T-helper 1 cell treated with Interleukin-12 subunit alpha and Interleukin-12 subunit beta and Interleukin-4 antibody, amounts not matched to agents 30 μg/mL and 1 μg/mL, for 36 hours (primary cell): ENCODE measurements around the gene TMEM150A.
"Not testable (repeated sequence)": the region's sequence is repeated elsewhere in the genome, so short reads cannot be mapped to it uniquely, and the experiment has no call there.

ENCODE experiments used
- H3K27ac Mint-ChIP-seq: one replicate; pipeline ENCODE4 v1.8.0; 2021; ENCODE audit warnings: mild to moderate bottlenecking, mixed read lengths
- H3K27me3 Mint-ChIP-seq: one replicate; pipeline ENCODE4 v1.8.0; 2021; ENCODE audit warnings: low read depth, mixed read lengths
- H3K36me3 Mint-ChIP-seq: one replicate; pipeline ENCODE4 v1.8.0; 2021; ENCODE audit warnings: low read depth, mixed read lengths
- H3K4me1 Mint-ChIP-seq: one replicate; pipeline ENCODE4 v1.8.0; 2021; ENCODE audit warnings: low read depth, mixed read lengths
- H3K4me3 Mint-ChIP-seq: one replicate; pipeline ENCODE4 v1.8.0; 2021; ENCODE audit warnings: mild to moderate bottlenecking, moderate library complexity, mixed read lengths
- H3K9me3 Mint-ChIP-seq: one replicate; pipeline ENCODE4 v1.8.0; 2021; ENCODE audit warnings: mixed read lengths

Gene TMEM150A

DNA sequence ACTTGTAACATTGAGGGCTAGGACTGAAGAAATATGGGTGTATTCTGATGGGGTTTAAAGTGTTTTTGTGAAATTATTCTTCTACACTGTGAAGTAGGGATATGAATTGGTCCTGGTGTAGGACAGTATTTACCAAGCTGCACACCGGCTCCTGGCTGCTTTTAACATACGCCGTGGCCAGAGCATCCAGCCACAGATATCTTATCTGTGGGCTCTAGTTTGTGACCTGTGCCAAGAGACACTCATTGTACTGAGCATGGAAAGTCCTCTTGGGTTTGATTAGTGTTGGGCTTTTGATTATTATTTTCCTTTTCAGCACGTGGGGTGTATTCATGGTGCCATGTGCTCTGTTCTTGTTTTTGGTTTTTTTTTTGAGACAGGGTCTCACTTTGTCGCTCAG lies 21.5 kb upstream of the TMEM150A start:
- Mint-ChIP-seq H3K4me1 (peaks cover 12% of the 10 kb centered on the region), H3K4me3 (no peak overlapping the region), H3K27ac (no peak overlapping the region), H3K9me3 (no peaks in the 10 kb centered on the region), H3K27me3 (no peaks in the 10 kb centered on the region), H3K36me3 (peaks cover 45% of the 10 kb centered on the region)

DNA sequence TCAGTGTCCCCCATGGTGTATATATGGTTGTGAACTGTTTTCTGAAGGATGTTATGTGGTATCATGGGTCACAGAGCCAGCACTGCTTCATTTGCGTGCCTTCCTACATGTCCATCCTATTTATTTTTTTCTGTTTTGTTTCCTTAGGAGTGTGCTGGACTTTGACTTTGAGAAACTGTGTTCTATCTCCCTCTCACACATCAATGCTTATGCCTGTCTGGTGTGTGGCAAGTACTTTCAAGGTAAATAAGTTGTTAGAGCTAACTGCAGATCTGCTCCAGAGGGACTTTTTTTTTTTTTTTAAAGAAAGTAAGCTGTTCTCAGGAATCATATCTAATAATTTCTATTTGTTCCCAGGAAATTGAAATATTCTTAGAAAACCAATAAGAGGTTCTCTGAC lies 18.8 kb upstream of the TMEM150A start:
- no peaks in the 10 kb centered on the region for H3K9me3 Mint-ChIP-seq
- H3K27ac Mint-ChIP-seq: no peak overlapping the region
- H3K4me1 Mint-ChIP-seq: peaks cover 12% of the 10 kb centered on the region
- no peaks in the 10 kb centered on the region for H3K27me3 Mint-ChIP-seq
- no peak overlapping the region for H3K4me3 Mint-ChIP-seq
- H3K36me3 Mint-ChIP-seq: peaks cover 30% of the 10 kb centered on the region

DNA sequence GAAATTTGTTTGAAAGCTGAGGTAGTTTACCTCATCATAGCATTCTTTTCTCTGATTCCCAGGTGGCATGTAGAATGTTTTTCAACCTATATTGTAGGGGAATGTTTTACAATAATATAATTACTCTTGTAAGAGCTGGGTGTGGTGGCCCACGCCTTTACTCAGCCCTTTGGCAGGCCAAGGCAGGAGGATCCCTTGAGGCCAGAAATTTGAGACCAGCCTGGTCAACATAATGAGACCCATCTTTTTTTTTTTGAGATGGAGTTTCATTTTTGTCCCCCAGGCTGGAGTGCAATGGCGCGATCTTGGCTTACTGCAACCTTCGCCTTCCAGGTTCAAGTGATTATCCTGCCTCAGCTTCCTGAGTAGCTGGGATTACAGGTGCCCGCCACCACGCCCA lies 17.1 kb upstream of the TMEM150A start:
- H3K36me3 Mint-ChIP-seq: peaks cover 22% of the 10 kb centered on the region
- peaks cover 13% of the 10 kb centered on the region for H3K4me1 Mint-ChIP-seq

DNA sequence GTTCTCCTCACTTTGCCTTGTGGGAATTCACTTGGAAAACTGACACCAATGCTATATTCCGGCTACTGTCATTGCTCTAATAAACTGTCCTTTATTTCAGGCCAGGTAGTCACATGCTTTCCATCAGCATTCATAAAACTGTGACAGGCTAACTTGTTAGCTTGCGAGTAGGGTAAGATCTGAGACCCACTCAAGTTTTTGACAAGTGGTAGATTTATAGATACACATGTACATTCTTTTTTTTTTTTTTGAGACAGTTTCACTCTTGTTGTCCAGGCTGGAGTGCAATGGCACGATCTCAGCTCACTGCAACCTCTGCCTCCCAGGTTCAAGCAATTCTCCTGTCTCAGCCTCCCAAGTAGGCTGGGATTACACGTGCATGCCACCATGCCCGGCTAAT lies 15.2 kb upstream of the TMEM150A start:
- H3K27me3 Mint-ChIP-seq, H3K27ac Mint-ChIP-seq, H3K9me3 Mint-ChIP-seq: not testable (repeated sequence)
- H3K36me3 Mint-ChIP-seq: peaks cover 11% of the 10 kb centered on the region
- H3K4me1 Mint-ChIP-seq: peaks cover 10% of the 10 kb centered on the region
- H3K4me3 Mint-ChIP-seq: peak overlapping the region; percentile 96

More for the DNA sequence above, 17.1 kb upstream of the TMEM150A start:
- no peaks in the 10 kb centered on the region for H3K27me3 Mint-ChIP-seq
- H3K9me3 Mint-ChIP-seq: no peaks in the 10 kb centered on the region
- no peak overlapping the region for H3K4me3 Mint-ChIP-seq
- H3K27ac Mint-ChIP-seq: no peak overlapping the region

DNA sequence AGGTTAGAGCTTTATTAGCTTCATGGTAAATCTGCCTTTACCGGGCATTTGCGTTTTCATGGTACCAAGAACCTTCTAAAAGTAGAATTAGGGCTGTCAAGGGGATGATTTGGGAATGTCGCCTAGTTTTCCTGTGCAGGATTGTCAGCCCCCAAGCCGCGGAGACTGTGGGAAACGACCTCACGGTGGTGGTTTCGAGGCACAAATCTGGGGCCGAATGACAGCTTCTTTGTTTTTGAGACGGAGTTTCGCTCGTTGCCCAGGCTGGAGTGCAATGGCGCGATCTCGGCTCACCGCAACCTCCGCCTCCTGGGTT lies 12.9 kb upstream of the TMEM150A start:
- peaks cover 5% of the 10 kb centered on the region for H3K36me3 Mint-ChIP-seq
- H3K27me3 Mint-ChIP-seq: no peaks in the 10 kb centered on the region
- no peak overlapping the region for H3K27ac Mint-ChIP-seq
- H3K9me3 Mint-ChIP-seq: no peaks in the 10 kb centered on the region
- no peak overlapping the region for H3K4me3 Mint-ChIP-seq
- H3K4me1 Mint-ChIP-seq: peaks cover 18% of the 10 kb centered on the region

DNA sequence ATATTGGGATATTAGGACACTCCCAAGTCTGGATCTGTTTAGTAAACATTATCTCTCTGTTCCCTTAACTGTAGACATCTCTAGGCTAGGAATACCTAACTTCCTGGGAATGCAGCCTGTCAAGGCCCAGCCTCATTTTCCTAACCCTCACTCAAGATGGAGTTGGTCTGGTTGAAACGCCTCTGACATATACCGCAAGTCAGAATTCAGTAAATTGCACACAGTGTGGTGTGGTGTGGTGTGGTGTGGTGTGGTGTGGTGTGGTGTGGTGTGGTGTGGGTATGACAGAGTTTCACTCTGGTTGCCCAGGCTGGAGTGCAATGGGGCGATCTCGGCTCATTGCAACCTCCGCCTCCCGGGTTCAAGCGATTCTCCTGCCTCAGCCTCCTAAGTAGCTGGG lies 12.3 kb upstream of the TMEM150A start:
- not testable (repeated sequence) for H3K27me3 Mint-ChIP-seq, H3K9me3 Mint-ChIP-seq, H3K36me3 Mint-ChIP-seq, H3K4me3 Mint-ChIP-seq
- Mint-ChIP-seq H3K27ac (peak overlapping the region; percentile 49), H3K4me1 (peaks cover 22% of the 10 kb centered on the region)

DNA sequence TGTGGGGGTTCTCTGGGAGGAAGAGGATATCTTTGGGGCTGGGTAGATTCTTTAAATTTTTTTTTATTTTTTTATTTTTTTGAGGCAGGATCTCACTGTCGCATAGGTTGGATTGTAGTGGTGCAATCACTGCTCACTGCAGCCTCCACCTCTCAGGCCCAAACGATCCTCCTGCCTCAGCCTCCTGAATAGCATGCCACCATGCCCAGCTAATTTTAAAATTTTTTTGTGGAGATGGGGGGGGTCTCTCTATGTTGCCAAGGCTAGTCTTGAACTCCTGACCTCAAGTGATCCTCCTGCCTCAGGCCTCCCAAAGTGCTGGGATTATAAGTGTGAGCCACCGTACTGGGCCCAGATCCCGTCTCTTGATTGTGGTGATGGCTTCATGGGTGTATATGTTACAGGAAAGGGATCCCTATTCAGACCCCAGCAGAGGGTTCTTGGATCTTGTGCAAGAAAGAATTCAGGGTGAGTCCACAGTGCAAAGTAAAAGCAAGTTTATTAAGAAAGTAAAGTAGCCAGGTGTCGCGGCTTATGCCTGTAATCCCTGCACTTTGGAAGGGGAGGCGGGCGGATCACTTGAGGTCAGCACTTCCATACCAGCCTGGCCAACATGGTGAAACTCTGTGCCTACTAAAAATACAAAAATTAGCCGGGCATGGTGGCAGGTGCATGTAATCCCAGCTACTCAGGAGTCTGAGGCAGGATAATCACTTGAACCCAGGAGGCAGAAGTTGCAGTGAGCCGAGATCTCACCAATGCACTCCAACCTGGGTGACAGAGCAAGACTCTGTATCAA lies 11.4 kb upstream of the TMEM150A start:
- peak overlapping the region; percentile 28 for H3K4me3 Mint-ChIP-seq
- H3K4me1 Mint-ChIP-seq: peaks cover 27% of the 10 kb centered on the region
- no peaks in the 10 kb centered on the region for H3K27me3 Mint-ChIP-seq
- H3K27ac Mint-ChIP-seq: peak overlapping the region; percentile 26
- peaks cover 11% of the 10 kb centered on the region for H3K36me3 Mint-ChIP-seq
- H3K9me3 Mint-ChIP-seq: no peaks in the 10 kb centered on the region

DNA sequence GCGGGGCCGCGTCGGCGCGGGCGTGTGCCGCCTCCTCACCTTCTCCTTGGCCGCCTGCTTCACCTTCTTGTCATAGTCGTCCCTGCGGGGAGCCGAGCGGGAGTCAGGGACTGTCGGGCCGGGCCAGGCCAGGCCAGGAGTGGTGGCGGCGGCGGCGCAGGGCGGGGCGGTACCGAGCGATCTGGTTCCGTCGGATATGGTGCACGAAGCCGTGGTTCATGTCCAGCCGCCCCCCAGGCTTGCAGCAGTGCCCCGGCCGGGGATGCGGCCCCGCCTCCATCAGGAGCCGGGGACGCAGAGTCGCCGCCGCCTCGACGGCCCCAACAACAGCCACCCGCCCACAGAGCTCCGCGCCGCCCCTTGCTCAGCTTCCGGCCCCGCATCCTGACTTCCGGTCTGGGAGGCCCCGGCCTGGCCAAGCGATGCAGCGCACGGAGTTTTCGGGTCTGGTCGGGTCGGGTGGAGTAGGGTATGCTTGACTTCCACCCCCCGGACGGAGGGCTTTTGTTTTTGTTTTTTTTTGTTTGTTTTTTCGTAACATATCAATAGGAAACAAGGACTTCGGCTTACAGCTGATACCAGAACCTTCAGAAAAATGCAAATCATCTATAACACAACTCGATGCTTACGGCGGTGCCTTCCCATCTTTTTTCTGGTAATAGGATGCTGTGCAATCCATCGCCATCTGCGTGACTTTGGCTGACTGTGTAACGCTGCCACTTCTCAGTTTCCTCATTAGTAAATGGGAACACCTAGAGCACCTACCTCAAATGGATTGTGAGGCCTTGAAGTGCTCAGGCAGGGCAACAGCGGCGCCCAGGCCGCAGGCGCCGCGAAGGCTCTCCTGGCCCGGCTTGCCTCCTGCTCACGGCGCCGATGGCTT lies 9.4 kb upstream of the TMEM150A start, which contains the start of gene C2orf68:
C2orf68 (minus strand) TSS at position 362 of the 883 bp plus-strand sequence; CDS start at position 280, 82 bp downstream.
- peak within 1 kb of the TSS; percentile 96 for H3K27ac Mint-ChIP-seq
- no peaks in the 10 kb centered on the region for H3K27me3 Mint-ChIP-seq
- H3K9me3 Mint-ChIP-seq: no peaks in the 10 kb centered on the region
- H3K36me3 Mint-ChIP-seq: peaks cover 16% of the 10 kb centered on the region
- H3K4me1 Mint-ChIP-seq: peaks cover 24% of the 10 kb centered on the region
- peak within 1 kb of the TSS; percentile 100 for H3K4me3 Mint-ChIP-seq

DNA sequence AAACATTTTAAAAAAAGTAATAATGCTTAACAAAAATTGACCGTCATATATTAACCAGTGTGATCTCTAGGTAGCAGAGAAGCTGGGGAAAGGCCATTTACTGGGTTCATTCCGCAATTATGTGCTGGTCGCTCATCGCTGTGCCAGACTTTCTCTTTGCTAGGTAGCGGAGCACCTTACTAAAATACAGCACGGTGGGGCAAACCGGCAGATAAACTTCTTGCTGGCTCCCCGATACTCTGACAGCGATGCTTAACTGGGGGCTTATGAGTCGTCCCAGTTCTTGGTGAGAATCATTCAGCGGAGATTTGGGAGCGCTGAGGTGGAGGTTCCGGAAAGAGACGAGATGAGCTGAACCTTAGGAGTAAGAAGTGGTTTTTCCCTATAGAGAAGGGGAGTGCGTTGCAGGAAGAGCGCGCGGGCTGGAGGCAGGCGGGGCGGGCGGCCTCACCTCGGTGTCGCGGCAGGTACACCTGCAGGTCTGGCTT lies 8.8 kb upstream of the TMEM150A start:
- H3K27ac Mint-ChIP-seq: peak overlapping the region; percentile 96
- peak overlapping the region; percentile 100 for H3K4me3 Mint-ChIP-seq
- H3K9me3 Mint-ChIP-seq: no peaks in the 10 kb centered on the region
- H3K4me1 Mint-ChIP-seq: peaks cover 24% of the 10 kb centered on the region
- H3K27me3 Mint-ChIP-seq: no peaks in the 10 kb centered on the region
- H3K36me3 Mint-ChIP-seq: peaks cover 16% of the 10 kb centered on the region

DNA sequence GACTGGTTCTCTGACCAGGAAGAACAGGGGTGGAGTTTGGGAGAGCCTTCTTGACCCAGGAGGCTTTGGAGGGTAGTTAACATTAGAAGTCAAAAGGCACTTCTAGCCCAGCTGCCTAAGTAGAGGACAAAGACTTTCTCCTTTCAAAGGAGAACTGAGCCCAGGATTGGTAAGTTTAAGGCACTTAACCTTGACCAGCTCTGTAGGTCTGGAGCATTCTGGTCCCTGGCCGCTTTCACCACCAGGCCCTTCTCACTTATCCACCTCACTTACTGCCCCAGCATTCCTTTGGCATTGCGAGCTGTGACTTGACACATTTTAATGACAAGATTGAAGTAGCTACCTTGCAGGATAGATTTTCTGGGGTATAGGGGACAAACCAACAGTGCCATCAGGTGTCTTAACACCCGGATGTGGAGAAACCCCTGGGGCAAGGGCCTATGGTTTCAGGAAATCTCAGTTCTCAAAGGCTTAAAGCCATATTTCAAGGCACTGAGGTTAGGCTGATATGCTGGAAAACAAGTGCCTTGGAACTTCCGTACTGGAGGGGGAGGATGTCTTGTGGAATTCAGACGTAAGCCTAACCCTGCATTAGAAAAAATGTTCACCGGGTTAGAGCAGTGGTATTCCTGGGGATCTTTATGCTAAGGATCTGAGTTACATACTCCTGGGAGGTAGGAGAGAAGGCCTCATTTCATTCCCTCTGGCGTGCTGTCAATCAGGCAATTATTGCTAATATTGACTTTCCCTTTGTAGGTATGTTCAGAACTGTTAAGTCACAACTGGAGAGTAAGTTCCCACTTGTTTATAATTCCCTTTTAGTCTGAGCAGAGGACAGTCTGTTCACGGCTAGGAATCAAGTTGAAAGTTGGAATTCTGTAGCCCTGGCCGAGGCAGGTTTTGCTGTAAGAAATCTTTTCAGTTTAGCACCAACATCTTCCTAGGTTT lies 5.0 kb upstream of the TMEM150A start:
- H3K27me3 Mint-ChIP-seq: peaks cover 3% of the 10 kb centered on the region
- H3K4me1 Mint-ChIP-seq: peaks cover 29% of the 10 kb centered on the region
- H3K9me3 Mint-ChIP-seq: no peaks in the 10 kb centered on the region
- peaks cover 21% of the 10 kb centered on the region for H3K36me3 Mint-ChIP-seq
- H3K4me3 Mint-ChIP-seq: no peak overlapping the region
- no peak overlapping the region for H3K27ac Mint-ChIP-seq

DNA sequence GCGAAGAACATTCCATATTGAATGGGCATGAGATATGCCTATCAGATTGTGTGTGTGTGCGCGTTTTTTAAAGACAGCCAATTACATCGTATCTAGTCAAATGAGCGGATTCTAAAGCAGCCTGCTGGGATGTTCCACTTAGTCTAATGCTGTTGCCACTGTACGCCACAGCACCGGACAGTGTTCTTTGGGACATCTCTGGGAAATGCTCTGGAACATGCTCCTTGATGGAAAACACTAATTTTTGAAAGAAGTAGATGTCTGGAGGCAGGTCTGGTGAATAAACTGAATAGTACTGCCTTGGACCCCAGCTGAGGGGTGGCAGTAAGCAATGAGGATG lies 3.6 kb upstream of the TMEM150A start:
- no peak overlapping the region for H3K27ac Mint-ChIP-seq
- no peak overlapping the region for H3K4me3 Mint-ChIP-seq
- peaks cover 20% of the 10 kb centered on the region for H3K36me3 Mint-ChIP-seq
- peaks cover 3% of the 10 kb centered on the region for H3K27me3 Mint-ChIP-seq
- H3K4me1 Mint-ChIP-seq: peaks cover 26% of the 10 kb centered on the region
- no peaks in the 10 kb centered on the region for H3K9me3 Mint-ChIP-seq

DNA sequence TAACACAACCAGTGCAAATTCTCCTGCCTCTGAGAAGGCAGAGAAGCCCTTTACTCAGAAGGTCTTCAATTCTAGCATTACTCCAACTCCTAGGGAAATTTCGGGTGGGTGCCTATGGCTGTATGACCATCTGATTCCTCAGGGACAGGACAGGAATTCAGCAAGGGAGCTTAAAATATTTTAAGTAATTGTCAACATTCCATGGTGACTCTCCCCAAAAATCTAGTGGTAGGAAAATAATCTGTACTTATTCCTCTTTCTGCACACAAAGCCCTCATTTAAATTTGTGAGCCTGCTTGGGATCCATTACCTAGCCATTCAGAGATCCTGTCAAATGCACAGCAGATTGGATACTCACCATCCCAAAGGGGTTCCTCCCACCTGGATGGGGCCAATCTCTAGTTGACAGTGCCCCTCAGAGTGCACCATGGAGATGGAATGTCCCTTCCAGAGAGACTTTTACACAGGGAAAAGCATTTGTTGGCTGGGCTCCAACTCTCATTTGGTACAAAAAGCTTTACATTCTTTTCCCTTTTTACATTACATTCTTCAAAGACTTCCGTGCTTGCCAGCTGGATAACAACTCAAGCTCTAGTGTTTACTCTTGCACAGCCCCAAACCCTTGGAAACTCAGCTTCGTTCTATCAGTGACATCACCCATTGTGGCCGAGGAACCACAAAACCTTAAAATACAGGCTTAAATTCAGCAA lies 3.1 kb upstream of the TMEM150A start:
- Mint-ChIP-seq H3K4me3 (no peak overlapping the region), H3K4me1 (peaks cover 25% of the 10 kb centered on the region), H3K36me3 (peaks cover 20% of the 10 kb centered on the region), H3K27me3 (peaks cover 3% of the 10 kb centered on the region), H3K9me3 (no peaks in the 10 kb centered on the region), H3K27ac (no peak overlapping the region)

DNA sequence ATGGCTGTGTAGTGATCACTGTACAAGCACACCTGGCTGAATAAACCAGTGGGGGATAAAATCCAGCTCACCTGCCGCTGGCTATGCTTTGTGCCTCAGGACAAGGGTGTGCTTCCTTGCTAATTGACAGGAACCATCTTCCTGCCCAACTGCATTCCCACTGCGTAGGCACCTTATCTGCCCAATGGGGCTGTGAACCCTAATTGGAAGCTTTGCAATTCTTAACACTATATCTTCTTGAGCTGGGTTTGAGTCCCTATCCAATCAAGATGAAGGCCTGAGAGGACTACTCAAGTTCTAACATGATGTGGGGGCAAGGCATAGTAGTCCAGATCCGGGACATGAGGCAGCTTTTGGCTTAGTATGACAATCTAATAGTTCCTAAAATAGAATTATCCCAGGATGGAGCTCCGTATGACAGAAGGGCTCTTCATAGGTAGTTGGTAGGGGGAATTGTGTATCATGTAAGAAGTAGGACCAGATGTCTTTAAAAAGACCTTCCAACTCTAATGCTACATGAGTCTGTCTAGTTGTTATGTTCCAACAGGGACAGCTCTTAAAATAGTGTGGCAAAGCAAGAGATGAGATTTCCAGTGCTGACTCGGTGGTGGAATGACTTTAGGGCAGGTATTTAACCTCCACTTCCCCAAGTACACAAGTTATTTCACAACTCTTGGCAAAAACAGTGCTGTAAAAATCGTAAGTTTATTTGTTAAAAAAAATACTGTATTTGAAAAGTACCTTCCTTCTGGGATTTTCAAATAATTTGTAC lies 2.3 kb upstream of the TMEM150A start:
- Mint-ChIP-seq H3K4me3 (no peak overlapping the region), H3K4me1 (peaks cover 21% of the 10 kb centered on the region), H3K36me3 (peaks cover 15% of the 10 kb centered on the region), H3K27me3 (peaks cover 3% of the 10 kb centered on the region), H3K9me3 (no peaks in the 10 kb centered on the region), H3K27ac (no peak overlapping the region)
